Prostate gland (tissue), 2 donors: ENCODE measurements around the gene SLC25A46. TPM values are rescaled to one million over a fixed set of nuclear protein-coding genes. Genes with fewer than 3 reads are reported as not detected.

Experiments
- DNase-seq: peaks from one replicate; pipeline ENCODE4 v3.0.0-alpha.2; 2019; ENCODE audit warnings: low spot score
- H3K27ac ChIP-seq, 2 donors: fragments of 200-600 bp; sonication (generic); 2 replicates each; pipeline ENCODE4 v1.5.1; 2017 to 2019
- H3K27me3 ChIP-seq: fragments of 200-600 bp; sonication (generic); replicated peaks from 2 replicates; pipeline ENCODE4 v1.5.1; 2019; ENCODE audit not compliant: insufficient read depth
- H3K36me3 ChIP-seq, 2 donors: fragments of 200-600 bp; sonication (generic); 1 replicate in 1 of 2; 2 replicates in 1 of 2; pipeline versions ENCODE4 v1.5.1 to v1.8.1; 2017 to 2019
- H3K4me1 ChIP-seq: fragments of 200-600 bp; sonication (generic); replicated peaks from 2 replicates; pipeline ENCODE4 v1.5.1; 2019
- H3K4me3 ChIP-seq, 2 donors: fragments of 200-600 bp; sonication (generic); 2 replicates each; pipeline ENCODE4 v1.5.1; 2017 to 2019
- H3K9me3 ChIP-seq: fragments of 200-600 bp; sonication (generic); 2 replicates; pipeline ENCODE4 v1.5.1; 2017
- POLR2A ChIP-seq: fragments of 450-650 bp; IDR thresholded peaks from one replicate; pipeline ENCODE4 v1.6.1; 2016; ENCODE audit warnings: antibody characterized with exemption, mild to moderate bottlenecking
- POLR2AphosphoS5 ChIP-seq: sonication (generic); formaldehyde crosslinking; IDR thresholded peaks from one replicate; pipeline ENCODE4 v1.6.1; 2017; ENCODE audit warnings: antibody characterized with exemption
- WGBS: methylation state at CpG from one replicate; pipeline ENCODE4 v1.1.5; 2018; 5-methylcytosine and 5-hydroxymethylcytosine counted together
- intact Hi-C: fragments of 100-400 bp; cut with DNase I; formaldehyde crosslinking; loops from one replicate; pipeline ENCODE4 v1.14.2; 2022
- total RNA-seq, 2 donors: library from RNA; depleted of rRNA; stranded (reverse); fragments of >200 nt; gene quantifications; one replicate each; pipeline ENCODE4 v1.1.0, GENCODE V29; 2016
- TF ChIP-seq, protein P1 (sequence below), 4 experiments: fragments of 200-600 bp in 2 of 4; fragments of 450-650 bp in 2 of 4; sonication (generic) in 2 of 4; IDR thresholded peaks; 1 replicate in 3 of 4; 2 replicates in 1 of 4; pipeline ENCODE4 v1.5.1; 2016 to 2019; ENCODE audit warnings: antibody characterized with exemption in 4 of 4, mild to moderate bottlenecking in 2 of 4, moderate library complexity in 2 of 4

Gene SLC25A46
- total RNA-seq, 2 donors from 2014 or later: 35.6 to 44.7 TPM

- H3K4me1 ChIP-seq: no peaks in the 10 kb centered on the region
- 33% methylated on average over 1 of the region's 1 CpG for WGBS
These were observed 51.9 kb downstream of the SLC25A46 start for GRCh38 chr5:110790673-110791072.

GRCh38 chr5:110802998-110803397 is 64.2 kb downstream of the SLC25A46 start:
- no peak for DNase-seq
- Histone ChIP-seq H3K27me3 (no peaks in the 10 kb centered on the region), H3K4me3 (no peak overlapping the region), H3K36me3 (no peaks in the 10 kb centered on the region), H3K9me3 (no peaks in the 10 kb centered on the region), H3K4me1 (no peaks in the 10 kb centered on the region), H3K27ac (no peak overlapping the region)
- TF ChIP-seq POLR2AphosphoS5 (no peak), POLR2A (no peak)
- TF ChIP-seq, protein P1, sequence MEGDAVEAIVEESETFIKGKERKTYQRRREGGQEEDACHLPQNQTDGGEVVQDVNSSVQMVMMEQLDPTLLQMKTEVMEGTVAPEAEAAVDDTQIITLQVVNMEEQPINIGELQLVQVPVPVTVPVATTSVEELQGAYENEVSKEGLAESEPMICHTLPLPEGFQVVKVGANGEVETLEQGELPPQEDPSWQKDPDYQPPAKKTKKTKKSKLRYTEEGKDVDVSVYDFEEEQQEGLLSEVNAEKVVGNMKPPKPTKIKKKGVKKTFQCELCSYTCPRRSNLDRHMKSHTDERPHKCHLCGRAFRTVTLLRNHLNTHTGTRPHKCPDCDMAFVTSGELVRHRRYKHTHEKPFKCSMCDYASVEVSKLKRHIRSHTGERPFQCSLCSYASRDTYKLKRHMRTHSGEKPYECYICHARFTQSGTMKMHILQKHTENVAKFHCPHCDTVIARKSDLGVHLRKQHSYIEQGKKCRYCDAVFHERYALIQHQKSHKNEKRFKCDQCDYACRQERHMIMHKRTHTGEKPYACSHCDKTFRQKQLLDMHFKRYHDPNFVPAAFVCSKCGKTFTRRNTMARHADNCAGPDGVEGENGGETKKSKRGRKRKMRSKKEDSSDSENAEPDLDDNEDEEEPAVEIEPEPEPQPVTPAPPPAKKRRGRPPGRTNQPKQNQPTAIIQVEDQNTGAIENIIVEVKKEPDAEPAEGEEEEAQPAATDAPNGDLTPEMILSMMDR (IDR thresholded peaks at IDR 0.05): no peak
- 73% methylated on average over 1 of the region's 1 CpG for WGBS
- intact Hi-C loops: no loop called here

More at GRCh38 chr5:110790673-110791072, 51.9 kb downstream of the SLC25A46 start:
- Histone ChIP-seq H3K4me3 (no peak overlapping the region), H3K27me3 (no peaks in the 10 kb centered on the region), H3K36me3 (no peaks in the 10 kb centered on the region), H3K9me3 (no peaks in the 10 kb centered on the region), H3K27ac (no peak overlapping the region)
- DNase-seq: no peak
- TF ChIP-seq POLR2A: no peak
- TF ChIP-seq, protein P1 (IDR thresholded peaks at IDR 0.05): peak in 1 of 4 experiments; percentile 7
- intact Hi-C loops: loop anchor here (10.0 kb wide), 1 partner anchor 124 kb away; no protein-coding TSS in a partner anchor

GRCh38 chr5:110803467-110804326 is 64.9 kb downstream of the SLC25A46 start:
- Histone ChIP-seq H3K9me3 (no peaks in the 10 kb centered on the region), H3K4me3 (no peak overlapping the region), H3K27me3 (no peaks in the 10 kb centered on the region), H3K36me3 (no peaks in the 10 kb centered on the region), H3K4me1 (no peaks in the 10 kb centered on the region), H3K27ac (no peak overlapping the region)
- DNase-seq: no peak
- 89% methylated on average over 1 of the region's 1 CpG for WGBS
- no peak for TF ChIP-seq POLR2AphosphoS5
- TF ChIP-seq, protein P1 (IDR thresholded peaks at IDR 0.05): no peak
- no peak for TF ChIP-seq POLR2A
- intact Hi-C loops: no loop called here

- intact Hi-C loops: no loop called here
- no peaks in the 10 kb centered on the region for H3K27me3 ChIP-seq
- DNase-seq: no peak
- no peak overlapping the region for H3K4me3 ChIP-seq
- no peak overlapping the region for H3K27ac ChIP-seq
- TF ChIP-seq, protein P1 (IDR thresholded peaks at IDR 0.05): no peak
- TF ChIP-seq POLR2AphosphoS5 (no peak), POLR2A (no peak)
- H3K36me3 ChIP-seq: no peaks in the 10 kb centered on the region
- 61% methylated on average over 4 of the region's 4 CpGs for WGBS
- no peaks in the 10 kb centered on the region for H3K4me1 ChIP-seq
- no peaks in the 10 kb centered on the region for H3K9me3 ChIP-seq
These were observed 68.4 kb downstream of the SLC25A46 start for GRCh38 chr5:110807169-110807568.

GRCh38 chr5:110809006-110809405 is 70.2 kb downstream of the SLC25A46 start:
- H3K27ac ChIP-seq: no peak overlapping the region
- H3K9me3 ChIP-seq: no peaks in the 10 kb centered on the region
- H3K27me3 ChIP-seq: no peaks in the 10 kb centered on the region
- TF ChIP-seq, protein P1 (IDR thresholded peaks at IDR 0.05): no peak
- TF ChIP-seq POLR2A: no peak
- TF ChIP-seq POLR2AphosphoS5: no peak
- no peak for DNase-seq
- no peaks in the 10 kb centered on the region for H3K4me1 ChIP-seq
- no peaks in the 10 kb centered on the region for H3K36me3 ChIP-seq
- H3K4me3 ChIP-seq: no peak overlapping the region
- intact Hi-C loops: no loop called here
- WGBS: 72% methylated on average over 1 of the region's 1 CpG
